Esophagus muscularis mucosa (tissue), 4 donors: ENCODE results near the gene RASAL2.

ENCODE experiments used
- CTCF ChIP-seq, 3 experiments: fragments of 200-600 bp in 2 of 3; fragments of 450-650 bp in 1 of 3; sonication (generic) in 2 of 3; IDR thresholded peaks; one replicate each; pipeline ENCODE4 v1.5.1; 2017 to 2019; ENCODE audit warnings: antibody characterized with exemption in 3 of 3, mild to moderate bottlenecking in 2 of 3, moderate library complexity in 1 of 3
- EP300 ChIP-seq: sonication (generic); formaldehyde crosslinking; IDR thresholded peaks from one replicate; pipeline ENCODE4 v1.6.1; 2017; ENCODE audit warnings: antibody characterized with exemption
- POLR2A ChIP-seq: fragments of 450-650 bp; IDR thresholded peaks from one replicate; pipeline ENCODE4 v1.6.1; 2017; ENCODE audit warnings: antibody characterized with exemption, moderate library complexity, mild to moderate bottlenecking, low read depth
- POLR2AphosphoS5 ChIP-seq, 2 donors: sonication (generic); formaldehyde crosslinking; IDR thresholded peaks; one replicate each; pipeline ENCODE4 v1.6.1; 2017; ENCODE audit warnings: antibody characterized with exemption in 2 of 2

- TF ChIP-seq CTCF (IDR thresholded peaks at IDR 0.05): no peak
- no peak for TF ChIP-seq EP300
- TF ChIP-seq POLR2A: no peak
- no peak for TF ChIP-seq POLR2AphosphoS5 (IDR thresholded peaks at IDR 0.05)
Measured at GRCh38 chr1:178376008-178376407, 282.1 kb downstream of the RASAL2 start.
